ENCODE results near the gene KRTAP10-2.

DNA sequence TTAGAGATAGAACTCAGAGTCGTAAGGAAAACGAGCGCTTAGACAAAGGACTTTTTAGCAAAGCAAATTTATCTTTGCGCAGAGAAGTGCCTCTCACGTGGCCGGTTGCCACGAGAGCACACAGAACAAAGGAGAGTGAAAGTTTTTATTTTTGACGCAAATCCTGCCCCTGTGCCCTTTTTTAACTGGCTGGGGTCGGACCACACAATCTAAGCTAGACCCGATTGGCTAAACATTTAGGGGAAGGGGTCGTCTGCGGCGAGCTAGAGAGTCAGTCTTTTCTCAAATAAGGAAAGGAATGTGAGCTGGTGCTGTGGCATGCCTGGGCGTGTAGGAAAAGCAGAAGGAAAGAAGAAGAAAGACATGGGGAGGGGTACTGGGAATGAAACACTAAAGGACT, 2.4 kb downstream of the KRTAP10-2 start:
- TF ChIP-seq, protein P1, sequence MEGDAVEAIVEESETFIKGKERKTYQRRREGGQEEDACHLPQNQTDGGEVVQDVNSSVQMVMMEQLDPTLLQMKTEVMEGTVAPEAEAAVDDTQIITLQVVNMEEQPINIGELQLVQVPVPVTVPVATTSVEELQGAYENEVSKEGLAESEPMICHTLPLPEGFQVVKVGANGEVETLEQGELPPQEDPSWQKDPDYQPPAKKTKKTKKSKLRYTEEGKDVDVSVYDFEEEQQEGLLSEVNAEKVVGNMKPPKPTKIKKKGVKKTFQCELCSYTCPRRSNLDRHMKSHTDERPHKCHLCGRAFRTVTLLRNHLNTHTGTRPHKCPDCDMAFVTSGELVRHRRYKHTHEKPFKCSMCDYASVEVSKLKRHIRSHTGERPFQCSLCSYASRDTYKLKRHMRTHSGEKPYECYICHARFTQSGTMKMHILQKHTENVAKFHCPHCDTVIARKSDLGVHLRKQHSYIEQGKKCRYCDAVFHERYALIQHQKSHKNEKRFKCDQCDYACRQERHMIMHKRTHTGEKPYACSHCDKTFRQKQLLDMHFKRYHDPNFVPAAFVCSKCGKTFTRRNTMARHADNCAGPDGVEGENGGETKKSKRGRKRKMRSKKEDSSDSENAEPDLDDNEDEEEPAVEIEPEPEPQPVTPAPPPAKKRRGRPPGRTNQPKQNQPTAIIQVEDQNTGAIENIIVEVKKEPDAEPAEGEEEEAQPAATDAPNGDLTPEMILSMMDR (IDR thresholded peaks at IDR 0.05): no peak
- no peak for TF ChIP-seq POLR2A (IDR thresholded peaks at IDR 0.05)
